HG02973 (cell line): ENCODE results near the gene GPX2.

ENCODE experiments used
- ATAC-seq: cut with Tn5 transposase; IDR thresholded peaks from one replicate; pipeline ENCODE4 v1.9.1; 2021; ENCODE audit warnings: moderate library complexity; ENCODE audit not compliant: unreplicated experiment

The GPX2 gene

DNA sequence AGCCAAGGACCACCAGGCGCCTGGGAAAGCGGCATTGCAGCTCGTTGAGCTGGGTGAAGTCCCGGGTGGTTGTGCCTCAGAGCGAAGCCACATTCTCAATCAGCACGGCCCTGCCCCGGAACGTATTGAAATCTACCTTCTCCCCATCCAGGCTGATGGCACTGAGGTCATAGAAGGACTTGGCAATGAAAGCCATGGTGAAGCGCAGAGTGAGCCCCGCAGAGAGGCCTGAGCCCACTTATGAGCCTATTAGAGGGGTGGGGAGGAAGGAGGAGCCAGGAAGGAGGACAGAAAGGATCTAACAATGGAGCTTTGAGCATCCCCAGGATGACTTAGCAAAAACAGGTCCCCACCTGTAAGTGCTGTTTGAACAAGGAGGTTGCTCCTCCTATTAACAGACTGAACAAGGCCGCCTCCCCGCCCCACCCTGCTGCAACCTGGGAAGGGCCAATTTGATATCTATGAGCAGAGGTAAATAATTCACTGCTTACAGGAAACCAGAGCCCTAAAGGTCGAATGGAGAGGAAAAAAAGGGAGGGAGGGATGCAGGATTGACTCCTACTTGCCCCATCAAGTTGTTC, at the start of gene GPX2:
TSS of gene GPX2 (minus strand) at position 215 of the 581 bp plus-strand sequence. CDS start at position 196, 19 bp downstream.
- ATAC-seq = no peak

DNA sequence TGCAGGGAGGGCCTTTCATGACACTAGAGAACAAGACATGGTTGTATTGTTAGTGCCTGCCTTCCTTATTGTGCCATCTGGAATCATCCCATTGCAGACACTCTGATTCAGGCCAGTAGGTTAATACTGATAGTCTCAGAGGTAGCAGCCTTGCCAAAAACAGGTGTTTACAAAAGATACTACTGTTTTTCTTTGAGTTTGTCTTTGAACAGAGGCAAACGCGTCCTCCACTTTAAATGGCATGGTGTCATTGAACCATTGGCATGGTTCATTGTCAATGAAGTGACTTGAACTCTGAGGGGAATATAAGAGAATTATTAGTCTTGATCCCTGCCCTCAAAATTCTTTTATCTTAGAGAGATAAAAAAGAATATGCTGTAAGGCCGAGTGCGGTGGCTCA, 48.4 kb upstream of the GPX2 start:
- no peak for ATAC-seq

DNA sequence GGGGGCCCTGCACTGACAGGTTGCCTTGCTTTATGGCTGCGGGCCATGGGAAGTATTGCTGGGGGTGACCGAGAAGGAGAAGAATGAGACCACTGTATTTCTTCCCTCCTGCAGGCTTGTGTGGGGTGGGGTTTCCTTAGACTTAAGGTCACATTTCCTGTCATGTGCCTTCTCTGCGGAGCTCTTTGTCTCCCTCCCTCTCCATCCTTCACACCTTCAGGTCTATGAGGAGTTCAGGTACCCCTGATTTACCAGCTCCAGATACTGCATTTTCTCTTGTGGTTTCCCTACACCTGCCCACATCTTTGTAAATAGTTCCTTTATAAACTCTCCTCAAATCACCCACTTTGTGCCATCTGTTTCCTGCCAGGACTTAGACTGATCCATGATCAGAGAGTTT, 47.8 kb upstream of the GPX2 start:
- no peak for ATAC-seq

DNA sequence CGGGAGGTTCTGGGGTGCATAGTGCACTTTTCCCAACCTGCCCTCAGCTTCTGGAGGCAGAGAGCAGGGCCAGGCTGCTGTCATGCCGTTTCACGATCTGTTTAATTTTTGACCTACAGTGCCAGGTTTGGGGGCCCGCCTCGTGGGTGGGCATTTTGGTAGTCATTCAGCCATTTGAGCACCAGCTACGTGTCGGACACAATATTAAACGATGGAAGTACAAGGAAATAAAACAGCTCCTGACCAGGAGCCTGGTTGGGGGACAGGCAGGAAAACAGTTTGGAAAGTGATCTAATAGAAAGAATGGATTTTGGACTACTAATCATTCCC, 44.9 kb upstream of the GPX2 start:
- no peak for ATAC-seq

DNA sequence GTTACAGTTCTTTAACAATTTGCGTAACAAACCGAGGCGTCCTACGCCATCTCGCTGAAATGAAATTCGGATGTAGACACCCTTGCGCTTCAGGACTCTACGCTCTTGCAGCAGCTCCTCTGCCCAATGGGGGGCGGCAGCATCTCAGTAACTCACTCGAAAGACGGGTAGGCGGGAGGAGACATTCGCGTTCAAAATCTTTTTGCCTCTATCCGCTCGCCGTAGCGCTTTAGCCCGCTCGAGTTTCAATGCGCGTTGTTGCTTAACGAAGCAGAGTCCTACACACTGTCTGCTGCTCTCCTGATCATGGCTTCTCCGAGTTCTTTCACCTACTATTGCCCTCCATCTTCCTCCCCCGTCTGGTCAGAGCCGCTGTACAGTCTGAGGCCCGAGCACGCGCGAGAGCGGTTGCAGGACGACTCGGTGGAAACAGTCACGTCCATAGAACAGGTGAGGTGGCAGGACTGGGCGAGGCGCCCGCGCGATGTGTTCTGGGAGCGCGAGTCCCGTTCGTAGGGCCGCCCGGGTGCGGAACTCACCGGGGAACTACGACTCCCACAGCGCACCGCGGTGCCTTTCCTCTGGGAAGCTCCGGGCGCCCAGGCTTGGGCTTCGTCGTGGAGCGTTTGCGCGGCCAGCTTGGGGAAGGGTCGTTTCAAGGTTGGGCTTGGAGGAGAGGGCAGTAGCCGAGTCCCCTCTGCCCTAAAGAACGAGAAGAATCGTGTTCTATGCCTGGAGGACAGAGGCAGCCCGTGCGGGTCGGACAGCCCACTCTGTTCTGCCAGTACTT, 44.3 kb upstream of the GPX2 start, which contains the start of gene FNTB:
TSS of gene FNTB (plus strand) at position 248 of the 790 bp plus-strand sequence. CDS start at position 307, 59 bp downstream.
- peak; percentile 91 for ATAC-seq

DNA sequence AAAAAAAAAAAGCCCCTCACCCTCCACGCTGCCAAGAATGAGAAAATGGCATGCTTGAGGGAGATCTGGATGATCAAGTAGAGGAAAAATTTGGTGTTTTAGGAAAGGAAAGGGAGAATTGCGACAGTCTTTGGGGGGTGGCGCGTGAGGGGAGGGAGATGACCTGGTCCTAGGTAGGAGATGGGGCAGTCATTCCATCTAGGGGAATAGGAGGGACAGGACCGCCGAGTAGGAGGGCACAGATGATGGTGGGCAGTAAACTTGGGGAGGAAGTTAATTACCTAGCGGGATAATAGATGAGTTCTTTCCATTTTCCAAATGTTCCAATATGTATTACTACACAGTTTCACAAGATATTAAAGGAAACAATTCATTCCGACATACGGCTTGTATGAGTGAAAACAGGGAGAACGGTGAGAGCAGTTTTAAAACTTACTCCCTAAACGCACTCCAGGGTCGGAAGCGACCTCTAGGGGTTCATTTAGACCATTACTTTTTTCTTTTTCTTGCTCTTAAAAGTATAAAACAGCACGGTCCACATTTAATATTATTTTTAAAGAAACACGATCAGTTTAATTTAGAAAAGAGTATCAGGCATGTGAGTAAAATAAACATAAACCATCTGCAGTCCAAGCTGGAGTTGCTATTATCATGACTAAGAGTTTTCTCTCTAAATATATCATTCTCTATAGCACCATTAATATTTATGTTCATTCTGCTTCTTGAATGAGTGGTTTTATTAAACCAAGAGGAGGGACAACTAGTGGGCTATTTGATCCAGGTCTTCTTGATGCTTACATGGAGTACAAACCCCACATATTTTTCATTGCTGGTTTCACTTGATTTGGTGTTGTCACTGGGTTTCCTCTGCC, 41.1 kb upstream of the GPX2 start:
- no peak for ATAC-seq

DNA sequence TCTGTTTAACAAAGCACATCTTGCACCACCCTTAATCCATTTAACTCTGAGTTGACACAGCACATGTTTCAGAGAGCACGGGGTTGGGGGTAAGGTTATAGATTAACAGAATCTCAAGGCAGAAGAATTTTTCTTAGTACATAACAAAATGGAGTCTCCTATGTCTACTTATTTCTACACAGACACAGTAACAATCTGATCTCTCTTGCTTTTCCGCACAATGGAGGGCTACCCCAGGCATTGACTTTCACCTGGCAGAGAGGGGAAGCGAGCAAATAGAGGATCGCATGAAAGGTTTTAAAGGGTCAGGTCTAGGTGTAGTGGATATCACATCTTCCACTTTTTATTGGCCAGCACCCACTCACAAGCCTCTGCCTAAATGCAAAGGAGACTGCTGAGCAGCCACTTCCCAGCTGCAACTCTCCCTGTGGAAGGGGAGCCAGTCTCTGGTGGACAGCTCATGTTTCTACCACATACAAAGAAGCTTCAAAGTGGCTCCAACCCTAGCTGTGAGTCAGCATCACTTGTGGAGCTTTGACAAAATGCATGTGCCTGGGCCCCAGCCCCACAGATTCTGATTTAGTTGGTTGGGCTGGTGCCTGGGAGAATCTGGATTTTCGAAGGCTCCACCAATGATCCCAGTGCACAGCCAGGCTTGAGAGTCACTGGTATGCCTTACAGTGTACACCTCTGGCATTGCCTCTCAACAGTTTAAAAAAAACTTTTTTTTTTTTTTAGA, 37.0 kb upstream of the GPX2 start:
- ATAC-seq = no peak

DNA sequence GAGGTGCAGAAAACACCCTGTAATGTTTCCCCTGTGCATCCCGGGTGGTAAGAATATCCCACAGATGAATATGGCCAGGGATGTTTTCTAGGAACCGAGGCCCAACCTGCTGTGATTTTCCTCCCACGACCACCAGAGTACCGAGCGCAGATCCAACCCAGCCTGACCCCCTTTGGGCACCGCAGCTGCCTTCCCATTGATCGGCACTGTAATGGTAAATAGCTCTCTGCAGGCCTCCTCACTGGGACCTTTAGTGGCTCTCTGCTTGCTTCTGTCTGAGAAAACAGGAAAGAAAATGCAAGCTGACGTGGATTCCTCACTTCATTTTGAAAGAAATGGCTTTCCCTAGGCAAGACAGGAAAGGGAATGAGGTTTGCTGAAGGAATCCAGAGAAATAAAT, 32.0 kb upstream of the GPX2 start:
- ATAC-seq = no peak

DNA sequence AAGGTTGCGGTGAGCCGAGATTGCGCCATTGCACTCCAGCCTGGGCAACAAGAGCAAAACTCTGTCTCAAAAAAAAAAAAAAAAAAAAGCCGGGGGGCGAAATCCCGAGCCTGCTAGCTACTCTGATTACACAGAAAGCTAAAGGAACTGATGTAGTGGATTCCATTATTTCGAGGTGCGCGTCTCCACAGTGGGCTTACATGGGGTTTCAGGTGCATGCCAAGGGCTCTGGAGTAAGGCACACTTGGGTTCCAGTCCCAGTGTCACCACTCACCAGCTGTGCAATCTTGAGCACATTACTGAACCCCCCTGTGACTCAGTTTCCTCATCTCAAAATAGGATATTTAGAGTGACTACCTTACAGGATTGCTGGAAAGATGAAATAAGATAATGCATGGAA, 31.3 kb upstream of the GPX2 start:
- no peak for ATAC-seq

DNA sequence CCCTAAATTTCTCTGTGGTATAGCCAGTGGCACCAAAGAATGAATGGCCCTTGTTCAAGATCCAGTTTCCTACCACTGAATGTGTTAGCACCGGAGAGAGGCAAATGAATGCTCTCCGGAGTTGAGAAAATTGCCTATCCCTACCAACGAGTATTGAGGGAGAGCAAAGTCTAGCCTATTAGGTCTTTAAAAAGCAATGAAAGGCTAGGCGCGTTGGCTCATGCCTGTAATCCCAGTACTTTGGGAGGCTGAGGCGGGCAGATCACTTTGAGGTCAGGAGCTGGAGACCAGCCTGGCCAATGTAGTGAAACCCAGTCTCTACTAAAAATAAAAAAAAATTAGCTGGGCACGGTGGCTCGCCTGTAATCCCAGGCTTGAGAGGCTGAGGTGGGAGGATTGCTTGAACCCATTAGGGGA, 30.5 kb upstream of the GPX2 start:
- ATAC-seq = no peak

DNA sequence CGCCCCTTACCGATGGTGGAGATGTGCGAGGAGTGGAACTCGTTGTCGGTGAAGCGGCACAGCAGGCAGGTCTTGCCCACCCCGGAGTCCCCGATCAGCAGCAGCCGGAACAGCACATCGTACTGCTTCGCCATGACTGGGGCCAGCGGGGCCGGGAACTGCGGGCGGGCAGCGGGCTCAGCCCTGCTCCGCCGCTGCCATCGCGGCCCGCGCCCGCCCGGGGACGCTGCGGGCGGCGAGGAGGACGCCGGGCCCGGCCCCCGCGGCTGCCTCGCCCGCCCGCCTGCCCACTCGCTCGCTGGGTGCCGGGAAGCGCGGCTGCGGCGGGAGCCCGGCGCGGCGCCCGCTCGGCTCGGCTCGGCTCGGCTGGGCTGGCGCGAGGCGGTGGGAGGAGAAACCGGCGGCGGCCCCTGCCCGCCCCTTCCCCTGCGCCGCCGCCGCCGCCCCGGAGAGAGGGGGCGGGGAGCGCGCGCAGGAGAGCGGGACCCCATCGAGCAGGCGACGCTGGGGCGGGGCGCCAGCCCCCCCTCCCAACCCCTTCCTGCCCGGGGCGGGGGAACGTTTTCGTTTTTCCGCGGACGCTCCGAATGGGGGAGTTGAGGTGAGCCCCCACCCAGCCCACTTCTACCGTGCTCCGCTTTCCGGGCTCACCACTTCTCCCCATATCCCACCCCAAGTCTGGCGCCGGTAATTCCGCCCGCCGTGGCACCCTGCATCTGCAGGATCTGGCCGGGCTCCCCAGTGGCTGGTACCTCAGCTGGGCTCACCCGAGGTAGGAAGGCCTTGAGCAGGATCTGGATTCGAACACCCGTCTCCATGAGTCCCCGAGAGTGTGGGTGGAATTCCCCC, 29.6 kb upstream of the GPX2 start, which contains the start of gene RAB15:
TSS of gene RAB15 (minus strand) at position 394 of the 849 bp plus-strand sequence. CDS start at position 134, 260 bp downstream.
- ATAC-seq = no peak

DNA sequence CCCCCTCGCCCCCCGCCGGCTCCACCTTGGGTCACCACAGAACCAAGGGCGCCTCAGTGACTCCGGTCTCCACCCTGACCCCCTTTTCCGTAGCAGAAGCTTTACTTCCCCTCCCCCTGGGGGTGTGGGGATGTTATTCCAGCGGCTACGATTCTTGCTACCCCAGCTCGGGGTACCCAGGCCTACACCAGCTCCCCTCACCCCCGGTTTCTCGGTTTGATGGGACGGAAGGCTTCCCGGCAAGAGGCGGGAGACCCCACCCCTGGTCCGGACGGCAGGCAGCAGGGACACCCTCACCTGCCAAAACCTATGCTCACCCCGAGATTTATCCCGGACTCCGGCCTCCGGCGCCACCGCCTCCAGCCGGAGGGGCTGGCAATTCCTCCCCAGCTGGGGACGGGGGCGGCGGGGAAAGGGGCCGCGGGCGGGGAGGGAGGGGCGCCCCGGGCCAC, 29.0 kb upstream of the GPX2 start:
- ATAC-seq = no peak

DNA sequence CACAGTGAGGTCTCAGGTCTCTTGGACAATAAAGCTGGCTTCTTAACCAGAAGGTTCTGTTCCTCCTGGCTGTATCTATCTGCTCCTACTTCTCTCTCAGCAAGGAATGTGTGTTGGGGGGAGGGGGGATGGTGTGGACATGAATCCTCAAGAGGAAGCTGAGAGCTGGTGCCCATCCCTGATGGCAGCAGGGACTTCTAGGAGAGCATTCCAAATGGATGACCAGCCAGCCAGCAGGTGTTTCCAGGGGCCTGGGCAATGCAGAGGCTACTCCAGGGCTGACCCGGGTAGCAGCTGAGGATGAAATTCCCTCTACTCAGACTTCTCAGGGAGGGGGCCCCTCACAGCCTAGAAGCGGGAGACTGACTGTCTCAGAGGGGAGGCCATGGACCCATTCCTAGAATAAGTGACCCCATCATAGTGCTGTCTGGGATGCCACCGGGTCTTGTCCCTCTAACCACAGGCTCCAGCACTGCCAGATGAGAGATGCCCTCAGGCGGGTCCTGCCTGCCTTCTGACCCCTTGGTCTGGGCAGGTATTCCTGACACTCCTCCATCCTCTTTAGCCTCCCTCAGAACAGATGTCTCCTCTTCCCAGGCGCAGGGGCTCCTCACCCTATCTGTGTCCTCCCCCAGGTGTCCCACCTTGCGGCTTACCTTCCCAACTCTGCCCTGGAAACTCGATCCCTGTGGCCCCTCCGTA, 28.4 kb upstream of the GPX2 start:
- ATAC-seq = no peak

DNA sequence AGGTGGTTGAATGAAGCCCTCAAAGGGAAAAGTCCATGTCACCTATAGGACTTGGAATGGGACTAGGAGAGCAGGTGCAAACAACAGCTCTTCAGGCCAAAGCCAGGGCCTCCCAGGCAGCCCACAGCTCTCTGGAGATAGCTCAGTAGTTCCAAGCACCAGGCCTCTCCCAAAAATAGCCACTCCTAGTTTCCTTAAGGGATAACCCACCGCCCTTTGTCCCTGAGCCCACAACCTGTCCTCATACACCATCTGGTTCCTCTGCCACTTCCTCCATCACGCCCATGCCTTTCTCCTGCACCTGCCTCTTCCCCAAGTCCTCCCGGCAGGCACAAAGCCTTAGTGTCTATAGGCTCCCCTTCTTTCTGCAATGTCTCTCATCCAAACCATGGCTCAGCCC, 27.5 kb upstream of the GPX2 start:
- ATAC-seq = no peak

DNA sequence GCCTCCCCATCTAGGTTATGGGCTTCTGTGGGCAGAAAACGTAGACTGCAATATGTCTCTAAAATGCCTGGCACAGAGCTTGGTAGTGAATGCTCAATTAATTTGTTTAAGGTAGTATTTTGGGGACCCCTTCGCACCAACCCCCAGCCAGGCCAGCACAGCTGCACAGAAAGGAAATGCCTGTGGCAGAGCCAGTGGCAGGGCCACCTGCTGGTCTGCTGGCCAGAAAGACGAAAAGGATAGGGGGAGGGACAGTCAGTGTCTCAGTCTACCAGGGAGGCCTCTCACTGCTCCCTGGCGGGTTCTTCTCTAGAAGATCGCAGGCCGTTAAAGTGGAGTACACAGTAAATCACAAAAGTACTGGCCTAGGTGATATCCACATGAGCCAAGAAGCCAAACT, 26.1 kb upstream of the GPX2 start:
- ATAC-seq = no peak

DNA sequence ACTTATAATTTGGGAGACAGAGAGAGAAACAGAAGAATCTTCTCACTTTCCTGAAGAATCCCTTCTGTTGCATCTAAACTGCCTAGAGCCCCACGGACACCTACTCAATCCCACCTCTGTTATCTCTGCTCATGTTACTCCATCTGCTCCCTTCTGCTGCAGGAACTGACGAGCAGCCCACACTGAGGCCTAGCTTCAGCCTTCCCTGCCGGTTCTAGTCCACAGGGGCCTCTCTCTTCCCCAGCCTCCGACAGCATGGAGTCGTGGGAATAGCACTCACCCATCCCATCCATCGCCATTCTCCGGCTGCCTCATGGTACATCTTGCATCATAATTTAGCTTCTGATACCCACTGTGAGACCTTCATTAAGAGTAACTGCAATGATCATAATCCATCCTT, 25.6 kb upstream of the GPX2 start:
- no peak for ATAC-seq

DNA sequence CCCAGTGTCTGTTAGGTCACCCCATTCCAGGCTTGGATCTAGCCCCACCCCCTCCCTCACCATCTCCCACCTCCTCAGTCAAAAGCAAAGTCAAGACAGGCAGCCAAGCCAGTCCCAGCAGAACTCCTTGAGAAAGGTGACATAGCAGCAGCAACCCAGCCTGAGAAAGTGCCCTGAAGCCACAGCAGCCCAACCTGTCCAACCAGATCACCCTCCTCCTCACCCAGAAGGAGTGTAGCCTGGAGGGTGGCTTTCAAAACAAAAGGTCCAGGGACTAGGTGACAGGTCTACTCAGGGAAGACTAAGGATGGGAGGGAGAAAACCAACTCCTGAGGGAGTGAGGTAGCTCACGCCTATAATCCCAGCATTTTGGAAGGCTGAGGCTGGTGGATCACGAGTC, 24.4 kb upstream of the GPX2 start:
- no peak for ATAC-seq

DNA sequence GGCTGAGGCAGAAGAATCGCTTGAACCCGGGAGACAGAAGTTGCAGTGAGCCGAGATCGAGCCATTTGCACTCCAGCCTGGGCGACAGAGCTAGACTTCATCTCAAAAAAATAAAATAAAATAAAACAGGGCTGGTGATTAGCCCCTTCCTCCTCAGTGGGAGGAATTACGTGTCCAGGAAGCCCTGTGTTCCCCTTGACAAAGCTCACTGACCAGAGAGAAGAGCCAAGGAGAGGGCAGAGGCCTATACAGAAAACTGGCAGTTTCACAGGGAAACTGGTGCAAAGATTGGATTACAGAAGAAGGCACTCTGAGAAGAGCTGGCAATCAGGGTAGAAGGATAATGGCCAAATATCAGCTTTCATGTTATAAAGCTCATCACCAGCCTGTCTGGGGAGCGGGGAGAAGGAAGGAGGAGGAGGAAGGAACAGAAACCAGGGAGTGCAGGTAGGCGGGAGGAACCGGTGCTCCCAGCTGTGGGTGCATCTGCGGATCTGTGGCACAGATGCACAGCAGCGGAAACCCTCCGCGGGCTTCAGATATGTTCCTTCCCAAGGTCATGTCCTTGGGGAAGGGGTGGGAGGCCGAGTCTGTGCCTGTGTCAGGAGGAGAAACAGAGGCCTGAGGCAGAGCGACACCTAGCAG, 22.9 kb upstream of the GPX2 start:
- no peak for ATAC-seq

DNA sequence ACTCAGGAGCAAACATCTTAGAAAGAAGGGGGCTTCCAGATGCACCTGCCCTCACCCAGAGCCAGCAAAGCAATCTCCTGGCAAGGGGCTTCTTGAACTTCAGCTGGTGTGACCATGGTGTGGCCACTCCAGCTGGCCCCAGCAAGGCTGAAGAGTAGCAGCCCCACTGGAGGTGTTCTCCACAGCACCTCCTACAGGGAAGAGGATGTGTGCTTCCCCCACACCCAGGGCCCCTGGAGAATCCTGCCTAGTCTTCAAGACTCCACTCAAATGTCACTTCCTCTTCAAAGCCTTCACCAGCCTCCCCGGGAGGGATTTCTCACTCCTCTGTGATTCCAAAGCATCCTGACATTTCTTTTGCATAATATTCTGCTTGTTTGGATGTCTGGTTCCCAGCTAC, 21.1 kb upstream of the GPX2 start:
- ATAC-seq = no peak
